Measurements from ENCODE around the gene MEI1. TPM values are rescaled to one million over a fixed set of nuclear protein-coding genes. Genes with fewer than 3 reads are reported as not detected.

Gene MEI1
- total RNA-seq, 2 experiments from 2014 or later = 2.3 to 14.6 TPM

DNA sequence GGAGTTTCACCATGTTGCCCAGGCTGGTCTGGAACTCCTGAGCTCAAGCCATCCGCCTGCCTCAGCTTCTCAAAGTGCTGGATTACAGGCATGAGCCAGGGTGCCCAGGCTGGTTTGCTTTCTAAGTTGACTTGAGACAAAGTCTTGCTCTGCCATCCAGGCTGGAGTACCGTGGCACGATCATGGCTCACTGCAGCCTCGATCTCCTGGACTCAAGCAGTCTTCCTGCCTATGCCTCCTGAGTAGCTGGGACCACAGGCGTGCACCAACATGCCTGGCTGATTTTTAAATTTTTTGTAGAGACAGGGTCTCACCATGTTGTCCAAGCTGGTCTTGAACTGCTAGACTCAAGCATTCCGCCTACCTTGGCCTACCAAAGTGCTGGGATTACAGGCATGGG lies 41.6 kb upstream of the MEI1 start:
- no peak overlapping the region for H3K4me2 ChIP-seq (ENCODE audit: low read length)
- TF ChIP-seq EZH2phosphoT487 (IDR thresholded peaks at IDR 0.05; ENCODE audit: borderline replicate concordance, low read depth, low read length) (no peak), CTCF (conservative IDR thresholded peaks at IDR 0.05; ENCODE audit: low read length) (no peak)
- intact Hi-C loops (cut with micrococcal nuclease; ENCODE audit: unreplicated experiment) = no loop called here
- no peak overlapping the region for H2AFZ ChIP-seq (ENCODE audit: low read length)
- no peak overlapping the region for H3K27ac ChIP-seq (ENCODE audit: low read depth, low read length, poor library complexity, severe bottlenecking)
- DNase-seq (ENCODE audit: low spot score) = no peak
- CTCF ChIA-PET (ENCODE audit: unreplicated experiment) = no interaction called here
- peaks cover 99% of the 10 kb centered on the region for H3K36me3 ChIP-seq (ENCODE audit: insufficient read depth, low read length)
- H3K9me3 ChIP-seq (ENCODE audit: low read length) = no peaks in the 10 kb centered on the region
- 0 out of 2 replicates have a peak, but pooled peaks cover 4% of the 10 kb centered on the region for H4K20me1 ChIP-seq (ENCODE audit: insufficient read depth, low read length)
- BruUV-seq (replicated peaks) = no TSS peak
- H3K4me3 ChIP-seq (ENCODE audit: low read depth, low read length, poor library complexity, severe bottlenecking) = no peak overlapping the region
- no peaks in the 10 kb centered on the region for H3K9me2 ChIP-seq (ENCODE audit: insufficient read depth, low read length)
- H3K79me2 ChIP-seq (ENCODE audit: insufficient read depth, low read depth, low read length) = peaks cover 3% of the 10 kb centered on the region; the same call in 1 of the 2 replicates
- H3K4me1 ChIP-seq (ENCODE audit: insufficient read depth, low read length, poor library complexity, severe bottlenecking) = no peaks in the 10 kb centered on the region
- POLR2A ChIA-PET = no interaction called here

- Histone ChIP-seq H3K36me3 (ENCODE audit: insufficient read depth, low read length) (peaks cover 99% of the 10 kb centered on the region), H3K9me2 (ENCODE audit: insufficient read depth, low read length) (no peaks in the 10 kb centered on the region), H3K4me3 (ENCODE audit: low read depth, low read length, poor library complexity, severe bottlenecking) (no peak overlapping the region), H3K79me2 (ENCODE audit: insufficient read depth, low read depth, low read length) (peaks cover 3% of the 10 kb centered on the region; the same call in 1 of the 2 replicates), H3K27ac (ENCODE audit: low read depth, low read length, poor library complexity, severe bottlenecking) (no peak overlapping the region), H3K9me3 (ENCODE audit: low read length) (no peaks in the 10 kb centered on the region), H3K4me1 (ENCODE audit: insufficient read depth, low read length, poor library complexity, severe bottlenecking) (no peaks in the 10 kb centered on the region), H2AFZ (ENCODE audit: low read length) (no peak overlapping the region), H4K20me1 (ENCODE audit: insufficient read depth, low read length) (0 out of 2 replicates have a peak, but pooled peaks cover 4% of the 10 kb centered on the region), H3K4me2 (ENCODE audit: low read length) (no peak overlapping the region)
- intact Hi-C loops (cut with micrococcal nuclease; ENCODE audit: unreplicated experiment) = no loop called here
- TF ChIP-seq CTCF (conservative IDR thresholded peaks at IDR 0.05; ENCODE audit: low read length) (no peak), EZH2phosphoT487 (IDR thresholded peaks at IDR 0.05; ENCODE audit: borderline replicate concordance, low read depth, low read length) (no peak)
- CTCF ChIA-PET (ENCODE audit: unreplicated experiment) = no interaction called here
- no TSS peak for BruUV-seq (replicated peaks)
- DNase-seq (ENCODE audit: low spot score) = no peak
- POLR2A ChIA-PET = no interaction called here
Measured at GRCh38 chr22:41658869-41659268, 40.4 kb upstream of the MEI1 start.

DNA sequence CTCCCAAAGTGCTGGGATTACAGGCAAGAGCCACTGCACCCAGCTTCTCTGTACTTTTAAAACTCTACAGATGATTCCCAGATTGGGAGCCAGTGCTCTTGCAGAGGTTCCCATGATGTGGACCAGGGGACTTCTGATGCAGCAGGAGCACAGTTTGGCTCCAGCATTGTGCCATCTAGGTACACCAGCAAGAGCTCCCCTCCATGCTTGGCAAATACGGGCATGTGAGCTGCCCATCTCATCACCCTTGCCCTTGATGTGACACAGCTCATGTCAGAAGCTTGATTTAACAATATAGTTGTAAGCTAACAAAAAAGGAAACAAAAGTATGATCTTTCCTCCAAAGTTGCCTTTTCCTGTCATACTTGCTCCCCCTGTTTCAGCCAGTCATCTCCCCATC lies 39.4 kb upstream of the MEI1 start:
- Histone ChIP-seq H3K79me2 (ENCODE audit: insufficient read depth, low read depth, low read length) (peaks cover 2% of the 10 kb centered on the region; the same call in 1 of the 2 replicates), H2AFZ (ENCODE audit: low read length) (no peak overlapping the region), H3K9me2 (ENCODE audit: insufficient read depth, low read length) (no peaks in the 10 kb centered on the region), H3K27ac (ENCODE audit: low read depth, low read length, poor library complexity, severe bottlenecking) (no peak overlapping the region), H3K4me2 (ENCODE audit: low read length) (no peak overlapping the region), H3K4me1 (ENCODE audit: insufficient read depth, low read length, poor library complexity, severe bottlenecking) (no peaks in the 10 kb centered on the region), H3K36me3 (ENCODE audit: insufficient read depth, low read length) (peaks cover 99% of the 10 kb centered on the region), H3K9me3 (ENCODE audit: low read length) (no peaks in the 10 kb centered on the region), H3K4me3 (ENCODE audit: low read depth, low read length, poor library complexity, severe bottlenecking) (no peak overlapping the region), H4K20me1 (ENCODE audit: insufficient read depth, low read length) (no peaks in the 10 kb centered on the region)
- ChIA-PET POLR2A (interaction anchor here (0.6 to 1.1 kb wide), 3 partner anchors 26 to 1013 kb away, joined by 3 to 7 read pairs (median 3); no protein-coding TSS in a partner anchor), CTCF (ENCODE audit: unreplicated experiment) (interaction anchor here (1.0 kb wide), 1 partner anchor 70 kb away, joined by 5 read pairs; the partner anchor contains the start of gene PMM1)
- DNase-seq (ENCODE audit: low spot score) = no peak
- no peak for TF ChIP-seq EZH2phosphoT487 (IDR thresholded peaks at IDR 0.05; ENCODE audit: borderline replicate concordance, low read depth, low read length)
- TF ChIP-seq CTCF (conservative IDR thresholded peaks at IDR 0.05; ENCODE audit: low read length) = no peak
- BruUV-seq (replicated peaks) = no TSS peak
- intact Hi-C loops (cut with micrococcal nuclease; ENCODE audit: unreplicated experiment) = no loop called here

Data from OCI-LY7 (cell line).